HG02840 (cell line): ENCODE results near the gene CETP.
"Not testable (repeated sequence)": the region's sequence is repeated elsewhere in the genome, so short reads cannot be mapped to it uniquely, and the experiment has no call there.

Source experiments
- ATAC-seq: cut with Tn5 transposase; IDR thresholded peaks from one replicate; pipeline ENCODE4 v1.9.1; 2021; ENCODE audit warnings: mild to moderate bottlenecking, moderate library complexity, moderate number of reproducible peaks; ENCODE audit not compliant: unreplicated experiment, low FRiP score

CETP gene

DNA sequence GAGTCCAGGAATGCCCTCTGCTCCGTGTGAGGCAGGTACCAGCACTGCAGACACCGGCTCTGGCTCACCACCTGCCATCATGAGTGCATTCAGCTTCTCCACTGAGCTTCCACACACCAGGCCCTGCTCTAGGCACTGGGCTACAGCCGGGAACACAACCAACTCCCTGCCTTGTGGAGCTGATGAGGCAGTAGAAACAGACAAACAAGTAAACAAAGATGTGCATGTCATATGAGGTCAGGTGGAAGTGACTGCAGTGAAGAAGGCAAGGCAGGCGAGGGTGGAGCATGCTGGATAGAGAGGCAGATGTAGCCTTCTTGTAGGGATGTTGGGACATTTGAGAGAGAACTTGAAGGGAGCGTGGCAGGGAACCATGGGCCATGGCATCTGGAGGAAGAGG is 32.6 kb downstream of the CETP start:
- ATAC-seq = no peak

DNA sequence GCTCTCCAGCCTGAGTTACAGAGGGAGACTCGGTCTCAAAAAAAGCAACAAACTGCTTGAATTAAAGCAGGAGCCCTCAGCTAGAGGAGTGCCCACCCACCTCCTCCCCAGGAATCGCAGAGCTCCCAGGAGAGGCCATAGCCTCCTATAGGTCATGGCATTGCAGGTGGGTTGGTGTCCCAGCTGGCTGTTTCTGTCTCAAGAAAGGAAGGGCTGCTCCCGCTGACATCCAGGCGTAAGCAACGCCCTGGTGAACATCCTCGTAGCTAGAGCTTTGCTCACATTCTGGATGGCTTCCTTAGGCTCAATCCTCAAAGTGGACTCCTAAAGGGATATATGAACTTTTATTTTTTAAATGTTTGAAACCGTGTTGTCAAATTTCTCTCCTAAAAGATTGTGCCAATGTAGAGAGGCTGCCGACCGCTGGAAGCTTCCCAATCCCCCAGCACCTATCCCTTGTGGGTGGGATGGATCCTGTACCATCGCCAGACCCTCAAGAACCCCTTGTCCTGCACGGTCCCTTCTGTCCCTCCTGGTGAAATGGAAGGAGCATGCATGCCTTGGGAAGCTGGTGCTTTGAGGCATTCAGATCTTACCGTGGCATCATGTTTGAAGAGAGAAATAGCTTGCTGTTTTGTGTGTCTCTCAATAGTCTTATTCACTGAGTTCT is 33.5 kb downstream of the CETP start:
- ATAC-seq = no peak

DNA sequence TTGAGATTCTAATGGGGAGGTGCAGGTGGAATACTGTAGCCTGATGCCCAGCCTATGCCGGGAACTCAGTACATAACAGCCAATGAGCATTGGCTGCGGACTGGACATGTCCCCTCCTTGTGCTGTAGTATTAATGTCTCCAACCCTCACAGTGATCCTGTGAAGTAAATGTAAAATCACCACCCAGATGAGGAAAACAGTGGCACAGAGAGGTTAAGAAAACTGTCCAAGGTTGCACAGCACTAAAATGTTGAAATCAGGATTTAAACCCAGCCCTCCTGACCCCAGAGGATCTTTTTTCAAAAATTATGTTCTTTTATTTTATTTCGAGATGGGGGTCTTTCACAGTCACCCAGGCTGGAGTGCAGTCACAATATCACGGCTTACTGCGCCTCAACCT is 35.5 kb downstream of the CETP start:
- ATAC-seq = no peak

DNA sequence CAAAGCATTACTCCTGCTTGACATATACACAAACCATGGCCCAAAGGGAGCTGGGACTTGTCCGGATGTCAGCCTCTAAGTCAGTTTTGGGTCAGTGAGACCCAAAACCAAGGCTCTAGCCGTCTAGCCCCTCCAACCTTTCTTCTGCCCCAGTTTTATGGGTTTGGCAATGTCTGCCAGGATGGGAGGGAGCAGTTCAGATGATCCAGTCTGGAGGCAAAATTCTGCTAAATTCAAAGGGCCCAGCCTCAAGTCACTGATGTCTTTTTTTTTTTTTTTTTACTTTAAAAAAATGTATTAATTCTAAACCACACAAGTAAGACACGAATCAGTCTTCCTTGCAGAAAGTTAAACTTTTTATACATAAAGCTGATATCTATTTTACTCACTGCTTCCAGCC is 36.2 kb downstream of the CETP start:
- no peak for ATAC-seq

DNA sequence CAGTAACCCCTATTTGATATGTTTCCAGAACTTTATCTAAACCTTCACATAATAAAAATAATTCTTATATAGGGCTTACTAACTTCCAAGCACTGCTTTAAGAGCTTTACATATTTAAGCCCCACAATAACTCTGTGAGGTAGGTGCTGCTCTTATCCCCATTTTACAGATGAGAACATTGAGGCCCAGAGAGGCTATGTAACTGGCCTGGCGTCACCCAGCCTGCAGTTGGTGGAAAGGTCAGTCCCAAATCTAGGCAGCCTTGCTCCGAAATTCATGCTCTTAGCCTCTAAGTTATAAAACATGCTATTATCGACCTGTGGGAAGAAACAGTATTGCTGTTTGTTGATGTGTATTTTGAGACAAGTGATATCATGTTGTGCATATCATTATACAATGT is 36.6 kb downstream of the CETP start:
- ATAC-seq = no peak

DNA sequence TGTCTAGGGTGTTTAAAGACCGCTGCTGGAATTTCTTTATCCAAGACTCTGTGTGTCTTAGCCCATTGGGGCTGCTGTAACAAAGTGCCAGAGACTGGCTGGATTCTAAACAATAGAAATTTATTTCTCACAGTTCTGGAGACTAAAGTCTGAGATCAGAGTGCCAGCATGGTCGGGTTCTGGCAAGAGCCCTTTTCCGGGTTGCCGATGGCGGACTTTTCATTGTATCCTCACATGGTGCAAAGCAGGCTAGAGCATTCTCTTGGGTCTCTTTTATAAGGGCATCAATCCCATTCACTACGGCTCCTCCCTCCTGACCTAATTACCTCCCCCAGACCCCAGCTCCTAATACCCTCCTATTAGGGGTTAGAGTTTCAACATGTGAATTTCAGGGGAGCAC is 37.1 kb downstream of the CETP start:
- no peak for ATAC-seq

DNA sequence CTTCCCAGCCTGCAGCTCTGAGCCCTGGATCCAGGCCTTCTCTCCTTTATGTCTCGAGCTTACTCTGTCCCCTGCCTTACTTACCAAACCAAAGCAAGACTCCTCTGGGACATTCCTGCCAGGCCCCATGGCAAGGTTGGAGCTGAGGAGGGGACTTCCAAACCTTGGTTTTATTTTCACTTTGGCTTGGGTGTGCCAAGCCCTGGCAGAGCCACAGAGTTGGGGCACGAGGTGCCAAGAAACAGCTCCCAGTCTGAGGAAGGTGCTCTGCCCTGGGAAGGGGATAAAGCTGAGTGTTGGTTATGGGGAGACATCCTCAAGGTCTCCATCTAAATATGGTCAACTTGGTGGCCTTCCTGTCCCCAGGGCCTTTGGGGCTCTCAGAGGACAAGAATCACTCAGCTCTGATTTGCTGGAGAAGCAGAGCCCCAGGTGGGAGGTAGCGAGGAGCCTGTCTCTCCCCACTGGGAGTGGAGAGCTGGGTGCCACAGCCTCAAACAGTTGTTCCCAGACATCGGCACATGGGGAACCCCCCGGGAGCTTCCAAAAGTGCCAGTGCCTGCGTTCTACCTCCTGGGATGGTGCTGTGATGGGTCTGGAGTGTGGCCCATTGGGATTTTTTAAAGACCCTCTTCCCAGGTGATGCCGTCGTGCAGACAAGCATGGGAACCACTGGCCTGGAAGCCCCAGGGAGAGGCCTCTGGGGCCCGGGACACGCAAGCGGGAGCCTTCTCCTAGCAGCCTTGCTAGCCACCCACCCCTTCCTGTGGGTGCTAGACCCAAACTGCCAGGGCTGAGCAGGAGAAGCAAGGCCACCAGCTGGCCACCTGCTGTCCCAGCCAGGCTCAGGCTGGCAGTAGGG is 37.9 kb downstream of the CETP start:
- ATAC-seq = no peak

DNA sequence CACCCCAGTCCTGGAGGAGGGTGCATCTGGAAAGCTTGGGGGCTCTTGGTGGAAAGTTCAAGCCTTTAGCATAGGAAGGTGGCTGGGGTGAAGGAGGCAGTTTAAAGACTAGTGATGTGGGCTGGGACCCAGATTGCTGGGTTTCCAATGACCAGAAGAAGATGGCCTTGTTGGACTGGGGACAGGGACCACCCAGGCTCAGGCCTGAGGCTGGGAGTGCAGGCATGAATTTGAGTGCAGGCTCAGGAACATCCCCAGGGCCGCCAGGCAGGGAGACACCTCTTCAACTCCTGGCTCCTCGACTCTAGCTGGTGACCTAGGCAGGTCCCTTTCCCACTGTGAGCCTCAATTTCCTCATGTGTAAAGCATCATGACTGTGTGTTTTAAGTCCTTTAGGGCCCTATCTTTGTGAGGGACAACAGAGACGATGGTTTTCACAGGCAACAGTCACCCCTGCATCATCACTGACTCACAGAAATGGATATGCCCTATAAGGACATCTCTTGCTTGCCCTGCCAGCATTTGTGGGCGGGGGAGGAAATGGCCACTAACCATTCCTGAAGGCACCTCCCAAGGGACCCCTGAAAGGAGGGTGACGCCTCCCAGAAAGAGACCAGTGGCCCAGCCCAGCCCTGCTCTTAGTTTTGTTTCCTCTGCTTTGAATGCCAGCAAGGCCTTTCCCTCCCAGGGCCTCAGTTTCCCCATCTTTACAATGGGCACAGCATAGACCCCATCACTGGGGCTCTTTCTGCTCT is 38.7 kb downstream of the CETP start:
- no peak for ATAC-seq

DNA sequence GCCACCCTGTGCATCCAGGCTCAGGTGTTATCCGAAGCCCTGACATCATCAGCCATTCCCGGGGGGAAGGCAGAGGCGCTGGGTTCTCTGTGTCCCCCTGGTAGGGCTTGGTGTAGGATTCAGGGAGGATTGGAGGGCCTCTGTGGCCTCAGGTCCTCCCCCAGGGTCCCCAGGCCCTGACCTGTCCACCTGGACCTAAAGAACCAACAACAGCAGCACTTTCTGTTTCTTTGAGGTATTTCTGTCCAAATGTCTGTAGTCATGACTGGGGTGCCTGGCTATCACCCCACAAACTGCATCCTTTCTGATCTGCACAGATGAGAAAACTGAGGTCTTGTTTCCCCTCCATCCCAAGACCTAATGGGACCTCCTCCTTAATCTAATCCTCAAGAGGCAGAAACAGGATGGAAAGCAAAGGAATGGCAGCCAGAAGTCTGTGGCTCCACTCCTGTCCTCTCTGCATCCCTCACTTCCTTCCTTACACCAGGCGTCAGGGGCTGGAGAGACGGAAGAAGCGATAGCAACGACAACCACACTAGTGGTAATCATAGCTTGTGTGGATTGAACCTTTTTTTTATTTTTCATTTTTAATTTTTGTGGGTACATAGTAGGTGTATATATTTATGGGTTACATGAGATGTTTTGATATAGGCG is 39.4 kb downstream of the CETP start:
- no peak for ATAC-seq

DNA sequence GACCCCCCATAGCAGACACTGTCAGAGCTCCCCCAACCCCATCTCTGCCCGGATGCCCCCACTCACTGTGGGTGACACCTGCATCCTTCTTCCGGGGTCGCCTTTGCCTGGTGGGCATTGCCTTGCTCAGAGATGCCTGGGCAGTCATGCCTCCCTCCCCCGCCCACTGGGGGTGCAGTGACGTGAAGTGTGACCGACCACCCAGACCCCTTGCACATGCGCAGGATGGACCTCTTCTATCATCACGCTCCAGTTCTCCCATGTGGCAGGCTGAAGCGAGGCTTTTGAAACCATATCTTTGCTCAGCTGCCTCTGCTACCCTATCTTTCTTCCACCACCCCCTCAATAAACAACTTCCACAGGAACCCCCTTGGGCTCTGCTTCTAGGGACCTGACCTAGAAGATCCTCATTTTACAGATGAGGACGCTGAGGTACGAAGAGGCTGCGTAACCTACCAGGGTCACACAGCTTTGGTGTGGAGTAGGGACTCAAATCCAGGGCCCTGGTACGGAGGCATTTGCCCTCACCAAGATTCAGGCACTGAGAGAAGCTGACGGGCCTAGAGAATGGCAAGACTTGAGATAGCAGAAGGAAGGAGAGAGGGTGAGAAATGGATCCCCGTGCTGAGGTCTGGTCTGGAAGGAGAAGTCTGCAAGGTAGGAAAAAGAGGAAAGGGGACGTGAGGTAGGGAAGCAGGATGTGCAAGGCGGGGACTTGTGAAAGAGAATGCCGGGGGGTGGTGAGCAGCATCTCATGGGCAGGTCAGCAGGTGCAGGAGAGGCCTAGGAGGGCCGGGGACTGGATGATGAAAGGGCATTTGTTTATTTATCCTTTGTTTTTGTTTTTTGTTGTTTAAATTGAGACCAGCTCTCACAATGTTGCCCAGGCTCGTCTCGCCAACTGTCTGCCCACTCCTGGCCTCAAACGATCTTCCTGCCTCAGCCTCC is 42.0 kb downstream of the CETP start:
- ATAC-seq = no peak

DNA sequence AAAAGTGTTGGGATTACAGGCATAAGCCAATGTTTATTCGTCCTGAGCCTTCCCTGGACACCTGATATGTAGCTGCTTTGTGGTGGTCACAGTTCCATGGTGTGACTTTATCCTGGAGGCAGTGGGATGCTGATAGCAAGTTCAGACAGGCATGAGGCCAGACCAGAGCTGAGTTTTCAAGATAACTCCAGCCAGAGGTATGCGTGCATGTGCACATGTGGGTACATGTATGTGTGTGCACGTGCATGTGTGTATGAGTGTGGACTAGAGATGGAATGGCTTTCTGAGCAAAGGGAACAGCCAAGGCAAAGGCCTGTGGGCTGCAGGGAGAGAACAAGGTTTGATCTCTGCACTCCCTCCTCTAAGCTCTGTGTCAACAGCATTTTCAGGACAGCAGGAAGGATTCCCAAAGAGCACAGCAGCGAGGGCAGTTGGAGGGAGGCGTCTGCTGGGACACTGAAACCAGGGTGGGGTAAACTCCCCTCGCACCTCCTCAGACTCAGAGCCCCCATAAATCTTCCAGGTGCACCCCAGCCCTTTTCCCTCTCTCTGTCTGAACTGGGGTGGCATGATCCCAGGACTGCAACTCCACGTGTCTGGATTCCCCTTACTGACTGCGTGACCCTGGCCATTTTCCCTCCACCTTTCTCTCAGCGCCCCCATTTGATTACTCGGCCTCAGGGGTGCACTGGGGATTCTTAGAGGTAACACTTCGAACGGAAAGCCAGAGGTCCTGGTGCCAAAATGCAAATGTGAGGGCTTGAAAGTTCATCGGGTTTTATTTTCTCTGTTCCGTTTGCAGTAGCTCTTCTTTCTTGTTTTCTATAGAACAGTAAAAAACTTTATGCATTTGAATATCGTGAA is 42.9 kb downstream of the CETP start:
- no peak for ATAC-seq

DNA sequence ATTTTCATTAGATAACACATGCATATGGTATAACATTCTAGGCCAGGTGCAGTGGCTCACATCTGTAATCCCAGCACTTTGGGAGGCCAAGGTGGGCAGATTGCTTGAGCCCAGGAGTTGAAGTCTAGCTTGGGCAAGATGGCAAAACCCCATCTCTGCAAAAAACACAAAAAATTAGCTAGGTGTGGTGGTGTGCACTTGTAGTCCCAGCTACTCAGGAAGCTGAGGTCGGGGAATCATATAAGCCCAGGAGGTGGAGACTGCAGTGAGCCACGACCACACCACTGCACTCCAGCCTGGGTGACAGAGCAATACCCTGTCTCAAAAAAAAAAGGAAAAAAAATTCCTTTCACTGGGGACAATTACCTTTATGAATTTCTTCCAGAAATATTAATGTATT is 43.8 kb downstream of the CETP start:
- not testable (repeated sequence) for ATAC-seq

DNA sequence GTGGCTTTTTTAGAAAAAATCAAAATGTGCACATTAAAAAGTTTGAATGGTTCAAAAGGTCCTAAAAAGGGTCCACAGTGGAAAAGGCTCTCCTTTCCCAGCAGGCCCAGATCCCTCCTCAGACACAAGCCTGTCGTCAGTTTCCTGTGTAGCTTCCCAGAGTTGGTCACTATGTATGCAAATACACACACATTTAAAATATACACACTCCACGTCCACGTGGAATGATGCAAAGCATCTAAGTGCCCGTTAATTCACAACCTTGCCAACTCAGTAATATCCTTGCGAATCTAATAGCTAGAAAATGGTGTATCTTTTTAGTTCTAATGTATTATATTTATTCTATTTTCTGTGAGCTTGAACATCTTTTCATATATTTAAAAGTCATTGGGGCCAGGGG is 45.3 kb downstream of the CETP start:
- no peak for ATAC-seq

DNA sequence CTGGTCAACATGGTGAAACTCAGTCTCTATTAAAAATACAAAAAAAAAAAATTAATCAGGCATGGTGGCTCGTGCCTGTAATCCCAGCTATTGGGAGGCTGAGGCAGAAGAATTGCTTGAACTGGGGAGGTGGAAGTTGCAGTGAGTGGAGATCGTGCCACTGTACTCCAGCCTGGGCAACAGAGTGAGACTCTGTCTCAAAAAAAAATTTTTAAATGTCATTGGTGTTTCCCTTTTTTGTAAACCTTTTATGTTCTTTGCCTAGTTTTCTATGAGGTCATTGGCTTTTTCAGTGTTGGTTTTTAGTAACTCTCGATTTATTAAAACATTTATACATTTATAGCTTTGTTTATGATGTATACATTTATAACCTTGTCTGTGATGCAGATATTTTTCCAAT is 45.8 kb downstream of the CETP start:
- ATAC-seq = no peak

DNA sequence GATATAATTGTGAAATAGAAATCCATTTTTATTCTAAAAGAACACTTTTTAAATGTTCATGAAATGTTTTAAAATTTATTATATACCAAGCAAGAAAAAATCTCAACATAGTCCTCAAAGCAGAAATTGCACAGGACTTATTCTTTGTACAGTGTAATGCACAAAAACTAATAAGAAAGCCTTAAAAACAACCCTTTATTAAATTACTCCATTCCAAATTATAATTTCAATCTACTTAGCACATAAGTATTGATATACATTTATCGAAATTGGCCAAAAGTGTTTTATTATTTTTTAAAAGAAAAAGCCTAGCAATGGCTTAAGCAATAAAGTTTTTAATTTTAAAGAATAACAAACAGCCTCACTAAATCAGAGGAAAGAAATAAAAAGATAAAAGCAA is 46.7 kb downstream of the CETP start:
- ATAC-seq = no peak

DNA sequence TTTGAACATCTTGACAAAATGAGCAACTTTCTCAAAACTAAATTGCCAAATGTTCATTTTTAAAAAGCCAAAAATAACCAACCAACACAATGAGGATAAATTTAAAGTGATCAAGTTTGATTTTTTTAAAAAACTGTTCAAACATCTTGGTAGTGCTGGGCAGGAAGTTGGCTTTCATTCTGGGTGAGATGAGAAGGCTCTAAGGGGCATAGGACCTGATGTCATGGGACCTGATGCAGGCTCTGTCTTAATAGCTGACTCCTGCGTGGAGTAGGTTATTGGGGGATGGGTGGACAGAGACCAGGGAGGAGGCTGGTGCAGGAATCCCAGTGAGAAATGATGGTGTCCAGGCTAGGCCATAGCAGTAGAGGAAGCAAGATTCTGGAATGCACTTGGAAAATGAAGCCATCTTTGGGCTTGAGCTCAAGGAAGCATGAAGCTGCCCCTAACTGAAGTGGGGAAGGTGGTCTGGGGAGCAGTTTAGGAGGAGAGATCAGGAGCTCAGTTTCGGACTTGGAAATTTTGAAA is 48.0 kb downstream of the CETP start:
- ATAC-seq = no peak

DNA sequence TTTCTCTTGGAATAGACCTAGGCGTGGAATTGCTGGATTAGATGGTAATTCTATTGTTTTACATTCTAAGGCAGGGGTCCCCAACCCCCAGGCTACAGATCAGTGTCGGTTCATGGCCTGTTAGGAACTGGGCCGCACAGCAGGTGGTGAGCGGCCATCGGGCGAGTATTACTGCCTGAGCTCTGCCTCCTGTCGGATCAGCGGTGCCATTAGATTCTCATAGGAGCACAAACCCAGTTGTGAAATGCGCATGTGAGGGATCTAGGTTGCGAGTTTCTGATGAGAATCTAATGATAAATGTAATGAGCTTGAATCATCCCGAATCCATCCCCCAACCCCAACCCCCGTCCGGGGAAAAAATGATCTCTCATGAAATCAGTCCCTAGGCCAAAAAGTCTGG is 50.6 kb downstream of the CETP start:
- no peak for ATAC-seq

DNA sequence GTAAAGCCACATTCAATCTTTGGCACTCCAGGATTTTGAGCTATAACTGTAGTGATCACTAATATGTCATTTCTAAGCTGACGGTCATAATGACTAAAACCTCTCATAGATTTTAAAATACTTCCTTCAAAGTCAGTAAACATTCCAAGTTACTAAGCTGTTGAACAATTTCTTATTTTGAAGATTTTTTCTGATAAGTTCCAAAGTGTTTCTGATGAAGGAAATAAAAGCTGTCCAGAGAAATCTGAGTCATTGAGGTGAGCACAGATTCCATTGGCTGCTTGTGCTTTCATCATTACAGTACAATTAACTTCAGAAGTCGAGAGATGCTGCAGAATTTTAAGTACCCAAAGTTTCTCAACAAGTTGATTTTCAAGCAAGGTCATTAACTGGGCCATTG is 51.5 kb downstream of the CETP start:
- no peak for ATAC-seq

DNA sequence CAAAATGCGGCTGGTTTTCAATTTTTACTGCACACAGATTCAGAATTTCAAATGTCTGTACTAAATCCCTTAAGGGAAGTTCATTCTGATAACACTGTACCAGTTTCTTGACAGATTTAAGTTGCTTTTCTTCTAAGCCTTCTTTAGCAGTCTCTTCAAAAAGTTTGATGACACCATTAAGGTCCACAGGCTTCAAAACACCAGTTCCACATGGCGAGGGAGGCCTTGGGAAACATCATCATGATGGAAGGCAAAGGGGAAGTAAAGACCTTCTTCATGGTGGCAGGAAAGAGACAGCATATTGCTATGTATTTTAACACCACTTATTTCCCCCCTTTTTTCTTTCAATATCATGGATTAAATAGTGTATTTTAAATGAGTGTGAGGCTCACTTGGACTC is 52.2 kb downstream of the CETP start:
- ATAC-seq = no peak
